Stomach (tissue), 4 donors: ENCODE data around the gene ZNF600.
"Not testable (repeated sequence)": the region's sequence is repeated elsewhere in the genome, so short reads cannot be mapped to it uniquely, and the experiment has no call there.

Experiments
- EP300 ChIP-seq: sonication (generic); formaldehyde crosslinking; IDR thresholded peaks from one replicate; pipeline ENCODE4 v1.6.1; 2017; ENCODE audit warnings: antibody characterized with exemption
- POLR2A ChIP-seq, 4 donors: fragments of 450-650 bp; IDR thresholded peaks; one replicate each; pipeline ENCODE4 v1.6.1; 2016; ENCODE audit warnings: antibody characterized with exemption in 4 of 4, control low read depth in 2 of 4, mild to moderate bottlenecking in 1 of 4, moderate library complexity in 1 of 4
- POLR2AphosphoS5 ChIP-seq, 3 donors: sonication (generic); formaldehyde crosslinking; IDR thresholded peaks; one replicate each; pipeline ENCODE4 v1.6.1; 2016; ENCODE audit warnings: antibody characterized with exemption in 3 of 3
- TF ChIP-seq, protein P1 (sequence below), 7 experiments: fragments of 450-650 bp in 4 of 7; fragments of 200-600 bp in 3 of 7; sonication (generic) in 3 of 7; IDR thresholded peaks; one replicate each; pipeline ENCODE4 v1.5.1; 2016 to 2019; ENCODE audit warnings: antibody characterized with exemption in 7 of 7, control low read depth in 2 of 7, mild to moderate bottlenecking in 1 of 7

DNA sequence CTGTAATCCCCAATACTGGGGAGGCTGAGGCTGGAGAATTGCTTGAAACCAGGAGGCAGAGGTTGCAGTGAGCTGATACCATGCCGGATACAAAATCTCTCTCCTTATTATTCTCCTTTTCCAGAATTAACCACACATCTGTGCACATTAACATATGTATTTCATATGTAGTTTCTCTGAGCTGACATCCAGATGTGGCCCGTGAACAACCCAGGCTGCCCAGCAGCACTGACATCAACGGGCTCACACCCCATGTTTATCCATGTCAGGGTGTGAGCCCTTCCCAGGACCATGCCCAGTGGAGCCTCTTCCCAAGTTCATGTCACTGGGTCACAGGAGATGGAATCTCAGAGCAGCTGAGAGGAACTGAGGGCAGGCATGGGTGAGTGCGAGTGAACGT lies 71.3 kb downstream of the ZNF600 start:
- TF ChIP-seq POLR2A (IDR thresholded peaks at IDR 0.05); POLR2AphosphoS5 (IDR thresholded peaks at IDR 0.05); EP300: not testable (repeated sequence)
- TF ChIP-seq, protein P1, sequence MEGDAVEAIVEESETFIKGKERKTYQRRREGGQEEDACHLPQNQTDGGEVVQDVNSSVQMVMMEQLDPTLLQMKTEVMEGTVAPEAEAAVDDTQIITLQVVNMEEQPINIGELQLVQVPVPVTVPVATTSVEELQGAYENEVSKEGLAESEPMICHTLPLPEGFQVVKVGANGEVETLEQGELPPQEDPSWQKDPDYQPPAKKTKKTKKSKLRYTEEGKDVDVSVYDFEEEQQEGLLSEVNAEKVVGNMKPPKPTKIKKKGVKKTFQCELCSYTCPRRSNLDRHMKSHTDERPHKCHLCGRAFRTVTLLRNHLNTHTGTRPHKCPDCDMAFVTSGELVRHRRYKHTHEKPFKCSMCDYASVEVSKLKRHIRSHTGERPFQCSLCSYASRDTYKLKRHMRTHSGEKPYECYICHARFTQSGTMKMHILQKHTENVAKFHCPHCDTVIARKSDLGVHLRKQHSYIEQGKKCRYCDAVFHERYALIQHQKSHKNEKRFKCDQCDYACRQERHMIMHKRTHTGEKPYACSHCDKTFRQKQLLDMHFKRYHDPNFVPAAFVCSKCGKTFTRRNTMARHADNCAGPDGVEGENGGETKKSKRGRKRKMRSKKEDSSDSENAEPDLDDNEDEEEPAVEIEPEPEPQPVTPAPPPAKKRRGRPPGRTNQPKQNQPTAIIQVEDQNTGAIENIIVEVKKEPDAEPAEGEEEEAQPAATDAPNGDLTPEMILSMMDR (IDR thresholded peaks at IDR 0.05) = not testable (repeated sequence)
